SJSA1 (cell line): ENCODE data around the gene CHRNB4. TPM values are rescaled to one million over a fixed set of nuclear protein-coding genes. Genes with fewer than 3 reads are reported as not detected.

Source experiments
- DNase-seq, 2 experiments: peaks; one replicate each; pipeline ENCODE4 v3.0.0-alpha.2; 2015 to 2020; ENCODE audit warnings: low spot score in 2 of 2, low read depth in 1 of 2
- H3K27ac ChIP-seq: fragments of 250-450 bp; sonication (Bioruptor Pico); 2 replicates; pipeline ENCODE4 v1.5.1; 2020; ENCODE audit warnings: mild to moderate bottlenecking, moderate library complexity
- H3K27me3 ChIP-seq: fragments of 250-450 bp; sonication (Bioruptor Pico); replicated peaks from 2 replicates; pipeline ENCODE4 v1.5.1; 2020; ENCODE audit warnings: mild to moderate bottlenecking, moderate library complexity
- H3K36me3 ChIP-seq: fragments of 250-450 bp; sonication (Bioruptor Pico); 2 replicates; pipeline ENCODE4 v1.5.1; 2020; ENCODE audit warnings: mild to moderate bottlenecking
- H3K4me1 ChIP-seq: fragments of 250-450 bp; sonication (Bioruptor Pico); replicated peaks from 2 replicates; pipeline ENCODE4 v1.6.1; 2021; ENCODE audit warnings: mild to moderate bottlenecking
- H3K4me3 ChIP-seq: fragments of 250-450 bp; sonication (Bioruptor Pico); 2 replicates; pipeline ENCODE4 v1.5.1; 2020; ENCODE audit warnings: mild to moderate bottlenecking
- H3K9me3 ChIP-seq: fragments of 250-450 bp; sonication (Bioruptor Pico); replicated peaks from 2 replicates; pipeline ENCODE4 v1.5.1; 2020; ENCODE audit warnings: mild to moderate bottlenecking
- total RNA-seq: library from RNA; depleted of rRNA; stranded (reverse); fragments of >200 nt; shearing (Covaris generic); gene quantifications from 2 replicates; pipeline ENCODE4 v1.2.3, GENCODE V29; 2014; rRNA removed

Gene CHRNB4
- total RNA-seq, 1 experiment from 2014 or later = not detected

GRCh38 chr15:78605201-78605600 lies 35.8 kb downstream of the CHRNB4 start:
- H3K27me3 ChIP-seq = no peaks in the 10 kb centered on the region
- H3K27ac ChIP-seq = no peak overlapping the region
- H3K36me3 ChIP-seq = no peaks in the 10 kb centered on the region
- no peak for DNase-seq
- no peak overlapping the region for H3K4me3 ChIP-seq
- no peaks in the 10 kb centered on the region for H3K9me3 ChIP-seq
- H3K4me1 ChIP-seq = no peaks in the 10 kb centered on the region

- H3K27me3 ChIP-seq = no peaks in the 10 kb centered on the region
- H3K36me3 ChIP-seq = no peaks in the 10 kb centered on the region
- no peaks in the 10 kb centered on the region for H3K4me1 ChIP-seq
- H3K4me3 ChIP-seq = no peak overlapping the region
- no peaks in the 10 kb centered on the region for H3K9me3 ChIP-seq
- DNase-seq = no peak
- H3K27ac ChIP-seq = no peak overlapping the region
These were observed 36.6 kb downstream of the CHRNB4 start for GRCh38 chr15:78604420-78604819.

DNA sequence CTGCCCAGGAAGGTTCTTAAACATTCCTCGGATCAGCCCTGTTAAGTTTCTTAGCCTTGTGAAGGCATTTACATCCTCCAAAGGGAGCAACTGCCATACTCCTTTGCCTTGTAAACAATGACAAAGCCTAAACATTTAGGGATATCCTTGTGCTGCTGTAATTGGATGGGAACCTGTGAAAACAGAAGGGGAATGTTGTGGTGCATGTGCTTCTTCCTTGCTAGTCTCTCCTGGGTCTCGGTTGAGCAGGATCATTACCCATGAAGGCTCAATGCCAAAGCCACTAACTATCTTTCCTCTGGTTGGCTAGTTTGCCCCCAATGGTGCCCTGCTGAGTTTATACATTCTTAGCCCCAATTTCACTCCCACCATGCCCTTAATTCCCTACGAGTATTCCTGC lies 37.5 kb downstream of the CHRNB4 start:
- Histone ChIP-seq H3K9me3 (no peaks in the 10 kb centered on the region), H3K36me3 (no peaks in the 10 kb centered on the region), H3K4me3 (no peak overlapping the region), H3K4me1 (no peaks in the 10 kb centered on the region), H3K27me3 (no peaks in the 10 kb centered on the region), H3K27ac (no peak overlapping the region)
- DNase-seq = no peak

GRCh38 chr15:78599189-78599588 lies 41.8 kb downstream of the CHRNB4 start:
- Histone ChIP-seq H3K4me1 (no peaks in the 10 kb centered on the region), H3K27ac (no peak overlapping the region), H3K4me3 (no peak overlapping the region), H3K36me3 (no peaks in the 10 kb centered on the region), H3K27me3 (no peaks in the 10 kb centered on the region), H3K9me3 (no peaks in the 10 kb centered on the region)
- DNase-seq = no peak

DNA sequence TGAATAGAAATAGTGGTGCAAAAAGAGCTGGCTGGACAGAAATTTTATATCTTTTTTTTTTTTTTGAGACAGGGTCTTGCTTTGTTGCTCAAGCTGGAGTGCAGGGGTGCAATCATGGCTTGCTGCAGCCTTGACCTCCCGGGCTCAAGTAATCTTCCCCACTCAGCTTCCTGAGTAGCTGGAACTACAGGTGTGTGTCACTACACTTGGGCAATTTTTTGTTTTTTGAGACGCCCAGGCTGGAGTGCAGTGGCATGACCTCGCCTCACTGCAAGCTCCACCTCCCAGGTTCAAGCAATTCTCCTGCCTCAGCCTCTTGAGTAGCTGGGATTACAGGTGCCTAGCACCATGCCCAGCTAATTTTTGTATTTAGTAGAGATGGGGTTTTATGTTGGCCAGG lies 42.7 kb downstream of the CHRNB4 start:
- Histone ChIP-seq H3K27ac (no peak overlapping the region), H3K4me1 (no peaks in the 10 kb centered on the region), H3K27me3 (no peaks in the 10 kb centered on the region), H3K4me3 (no peak overlapping the region), H3K9me3 (no peaks in the 10 kb centered on the region), H3K36me3 (no peaks in the 10 kb centered on the region)
- no peak for DNase-seq

DNA sequence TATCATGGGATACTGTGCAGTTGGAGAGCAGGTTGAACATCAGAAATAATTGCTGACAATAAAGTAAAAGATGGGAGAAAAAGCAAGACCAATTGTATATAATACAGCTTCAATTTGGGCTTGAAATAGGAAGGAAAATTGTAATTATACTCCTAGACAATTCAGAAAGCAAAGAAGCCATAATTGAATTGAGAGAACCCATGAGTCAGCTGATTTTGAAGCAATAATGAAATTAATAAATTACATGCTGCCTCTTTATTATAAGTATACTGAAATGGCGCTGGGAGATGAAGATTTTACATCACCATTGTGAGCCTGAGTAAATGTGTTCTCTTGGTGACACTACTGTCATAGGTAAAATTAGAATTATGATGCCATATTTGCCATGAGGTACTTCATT lies 43.4 kb downstream of the CHRNB4 start:
- H3K4me1 ChIP-seq = no peaks in the 10 kb centered on the region
- no peaks in the 10 kb centered on the region for H3K27me3 ChIP-seq
- DNase-seq = no peak
- no peak overlapping the region for H3K27ac ChIP-seq
- no peak overlapping the region for H3K4me3 ChIP-seq
- no peaks in the 10 kb centered on the region for H3K9me3 ChIP-seq
- H3K36me3 ChIP-seq = no peaks in the 10 kb centered on the region

DNA sequence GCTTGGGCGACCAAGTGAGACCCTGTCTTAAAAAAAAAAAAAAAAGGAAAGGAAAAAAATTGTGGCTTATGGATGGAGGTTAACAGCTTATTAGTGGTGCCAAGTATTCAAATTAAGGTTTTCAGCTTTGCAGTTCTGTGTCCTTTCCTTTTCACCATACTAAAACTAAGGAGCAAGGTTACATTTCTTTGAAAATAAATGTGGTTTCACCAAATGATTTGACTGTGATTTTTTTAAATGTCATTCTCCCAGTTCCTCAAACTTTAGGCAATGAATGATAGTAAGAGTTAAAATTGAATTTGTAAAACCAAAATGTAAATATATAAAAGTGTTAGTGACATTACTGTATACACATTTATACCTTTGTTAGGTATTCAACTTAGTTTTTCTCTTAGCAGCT lies 66.1 kb downstream of the CHRNB4 start:
- Histone ChIP-seq H3K9me3 (no peaks in the 10 kb centered on the region), H3K27ac (no peak overlapping the region), H3K36me3 (no peaks in the 10 kb centered on the region), H3K4me1 (no peaks in the 10 kb centered on the region), H3K27me3 (no peaks in the 10 kb centered on the region), H3K4me3 (no peak overlapping the region)
- no peak for DNase-seq

Other genes with a start within 250 kb of the CHRNB4 start
- gene IREB2, start 203.0 kb downstream of the CHRNB4 start, total RNA-seq = 16.3 and 23.8 TPM in 2 replicates
- gene HYKK, start 133.6 kb downstream of the CHRNB4 start, total RNA-seq = 4.1 and 9.4 TPM in 2 replicates
- 399 and 488 TPM in 2 replicates for gene PSMA4, start 100.8 kb downstream of the CHRNB4 start, total RNA-seq
- gene CHRNA5, start 75.7 kb downstream of the CHRNB4 start, total RNA-seq = 4.1 and 4.6 TPM in 2 replicates
- not detected in 2 replicates for gene CHRNA3, start 20.2 kb downstream of the CHRNB4 start, total RNA-seq
- gene ADAMTS7, start 170.3 kb upstream of the CHRNB4 start, total RNA-seq = 1.6 and 2.8 TPM in 2 replicates
- gene MORF4L1, start 231.7 kb upstream of the CHRNB4 start, total RNA-seq = 428 and 483 TPM in 2 replicates